Psoas muscle (tissue), 8 donors: Measurements from ENCODE around the gene PCDHB6. TPM values are rescaled to one million over a fixed set of nuclear protein-coding genes. Genes with fewer than 3 reads are reported as not detected.
"Not testable (repeated sequence)": the region's sequence is repeated elsewhere in the genome, so short reads cannot be mapped to it uniquely, and the experiment has no call there.

Experiments
- ATAC-seq, 4 donors: fragments of 200-7000 bp; cut with Tn5 transposase; one replicate each; pipeline ENCODE4 v1.9.1; 2020; ENCODE audit warnings: moderate library complexity in 3 of 4, mild to moderate bottlenecking in 2 of 4
- DNase-seq, 2 donors: peaks; one replicate each; pipeline ENCODE4 v3.0.0-alpha.2; 2020
- H3K27ac ChIP-seq: fragments of 200-600 bp; one replicate; pipeline ENCODE4 v1.8.0; 2022
- H3K27me3 ChIP-seq, 3 donors: fragments of 200-600 bp in 1 of 3; one replicate each; pipeline versions ENCODE4 v1.6.1 to v1.8.0; 2013 to 2022; ENCODE audit warnings: low read length in 2 of 3, mild to moderate bottlenecking in 2 of 3, moderate library complexity in 1 of 3; ENCODE audit not compliant: insufficient read depth in 3 of 3
- H3K36me3 ChIP-seq, 2 donors: fragments of 200-600 bp in 1 of 2; one replicate each; pipeline versions ENCODE4 v1.6.1 to v1.8.0; 2013 to 2022; ENCODE audit warnings: low read depth in 1 of 2, mild to moderate bottlenecking in 1 of 2, moderate library complexity in 1 of 2; ENCODE audit not compliant: insufficient read depth in 1 of 2
- H3K4me1 ChIP-seq: fragments of 200-600 bp; one replicate; pipeline ENCODE4 v1.8.0; 2022
- H3K4me3 ChIP-seq: fragments of 200-600 bp; one replicate; pipeline ENCODE4 v1.8.0; 2022; ENCODE audit warnings: mild to moderate bottlenecking
- H3K9me3 ChIP-seq: fragments of 200-600 bp; one replicate; pipeline ENCODE4 v1.8.0; 2022
- WGBS, 3 donors: extraction: QIAGEN DNeasy Blood & Tissue Kit; methylation state at CpG; one replicate each; pipeline versions ENCODE4 v1.1.6 to v1.1.7; 2013; 5-methylcytosine and 5-hydroxymethylcytosine counted together
- intact Hi-C, 2 donors: fragments of 100-400 bp; cut with DNase I; formaldehyde crosslinking; loops; one replicate each; pipeline versions ENCODE4 v1.11.0 to v1.14.2; 2022
- polyA plus RNA-seq, 3 donors: library from polyadenylated mRNA; stranded (reverse); fragments of 200-250 nt; gene quantifications; one replicate each; pipeline ENCODE4 v1.2.3, GENCODE V29; 2013
- total RNA-seq, 4 donors: library from RNA; stranded (reverse); fragmentation: NEBNext Ultra II Directional in 2 of 4; extraction: Animal tissue kit (Norgen Biotek cat#: 25700) in 2 of 4; gene quantifications; one replicate each; pipeline versions ENCODE4 v1.2.1 to v1.2.4, GENCODE V29; 2021 to 2023
- TF ChIP-seq, protein P1 (sequence below): fragments of 200-600 bp; IDR thresholded peaks from one replicate; pipeline ENCODE4 v1.8.0; 2022; ENCODE audit warnings: antibody characterized with exemption
- donor health status: healthy with polysubstance abuse.
- donor health status: DM: no; HTN: no; CAD: no; lungs with moderate emphysema.
- donor health status: Bipolar disorder and iron deficiency.
- donor health status: healthy.
- donor health status: DM: yes; HTN: yes; CAD: no.
- donor health status: DM: no; HTN: no; CAD: no.
- donor health status: DM: no; HTN: no; CAD: no.
- donor health status: DM: yes; HTN: yes; CAD: no.

Gene PCDHB6
- total and polyA plus RNA-seq, 7 donors: 0.08 to 0.34 (median 0.12) TPM

DNA sequence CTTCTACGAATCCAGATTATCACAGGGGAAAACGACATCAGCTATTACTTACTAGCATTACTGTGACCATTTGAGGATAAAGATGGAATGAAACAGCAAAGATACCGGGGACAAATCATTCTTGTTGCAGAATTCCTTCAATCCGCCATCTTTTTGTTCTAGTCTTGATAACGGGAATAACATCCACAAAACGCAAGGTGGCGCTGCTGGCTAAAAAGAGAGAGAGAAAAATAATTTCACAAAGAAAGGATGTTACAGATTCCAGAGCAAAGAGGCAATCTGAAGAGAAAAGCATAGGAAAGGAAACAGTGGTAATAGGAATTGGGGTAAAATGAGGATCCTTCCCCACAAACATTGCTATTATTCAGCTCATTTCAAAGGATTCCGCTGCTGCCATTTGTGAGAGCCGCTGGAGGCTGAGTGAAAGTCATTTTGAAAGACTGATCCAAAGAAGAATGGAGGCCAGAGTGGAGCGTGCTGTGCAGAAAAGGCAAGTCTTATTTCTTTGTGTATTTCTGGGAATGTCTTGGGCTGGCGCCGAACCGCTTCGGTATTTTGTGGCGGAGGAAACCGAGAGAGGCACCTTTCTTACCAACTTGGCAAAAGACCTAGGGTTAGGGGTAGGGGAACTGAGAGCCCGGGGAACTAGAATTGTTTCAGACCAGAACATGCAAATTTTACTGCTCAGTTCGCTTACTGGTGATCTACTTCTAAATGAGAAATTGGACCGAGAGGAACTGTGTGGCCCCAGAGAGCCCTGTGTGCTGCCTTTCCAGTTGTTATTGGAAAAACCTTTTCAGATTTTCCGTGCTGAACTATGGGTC, 22.7 kb downstream of the PCDHB6 start, which contains the start of gene PCDHB7:
Gene PCDHB7 (plus strand): TSS at position 264 of the 824 bp plus-strand sequence. CDS start 192 bp downstream, at position 456.
- TF ChIP-seq, protein P1, sequence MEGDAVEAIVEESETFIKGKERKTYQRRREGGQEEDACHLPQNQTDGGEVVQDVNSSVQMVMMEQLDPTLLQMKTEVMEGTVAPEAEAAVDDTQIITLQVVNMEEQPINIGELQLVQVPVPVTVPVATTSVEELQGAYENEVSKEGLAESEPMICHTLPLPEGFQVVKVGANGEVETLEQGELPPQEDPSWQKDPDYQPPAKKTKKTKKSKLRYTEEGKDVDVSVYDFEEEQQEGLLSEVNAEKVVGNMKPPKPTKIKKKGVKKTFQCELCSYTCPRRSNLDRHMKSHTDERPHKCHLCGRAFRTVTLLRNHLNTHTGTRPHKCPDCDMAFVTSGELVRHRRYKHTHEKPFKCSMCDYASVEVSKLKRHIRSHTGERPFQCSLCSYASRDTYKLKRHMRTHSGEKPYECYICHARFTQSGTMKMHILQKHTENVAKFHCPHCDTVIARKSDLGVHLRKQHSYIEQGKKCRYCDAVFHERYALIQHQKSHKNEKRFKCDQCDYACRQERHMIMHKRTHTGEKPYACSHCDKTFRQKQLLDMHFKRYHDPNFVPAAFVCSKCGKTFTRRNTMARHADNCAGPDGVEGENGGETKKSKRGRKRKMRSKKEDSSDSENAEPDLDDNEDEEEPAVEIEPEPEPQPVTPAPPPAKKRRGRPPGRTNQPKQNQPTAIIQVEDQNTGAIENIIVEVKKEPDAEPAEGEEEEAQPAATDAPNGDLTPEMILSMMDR: peak; percentile 32
- WGBS, 3 donors: 17 to 31% (median 26%) methylated on average over 20 of the region's 20 CpGs
- peak within 1 kb of the TSS; percentile 31 for H3K4me3 ChIP-seq

DNA sequence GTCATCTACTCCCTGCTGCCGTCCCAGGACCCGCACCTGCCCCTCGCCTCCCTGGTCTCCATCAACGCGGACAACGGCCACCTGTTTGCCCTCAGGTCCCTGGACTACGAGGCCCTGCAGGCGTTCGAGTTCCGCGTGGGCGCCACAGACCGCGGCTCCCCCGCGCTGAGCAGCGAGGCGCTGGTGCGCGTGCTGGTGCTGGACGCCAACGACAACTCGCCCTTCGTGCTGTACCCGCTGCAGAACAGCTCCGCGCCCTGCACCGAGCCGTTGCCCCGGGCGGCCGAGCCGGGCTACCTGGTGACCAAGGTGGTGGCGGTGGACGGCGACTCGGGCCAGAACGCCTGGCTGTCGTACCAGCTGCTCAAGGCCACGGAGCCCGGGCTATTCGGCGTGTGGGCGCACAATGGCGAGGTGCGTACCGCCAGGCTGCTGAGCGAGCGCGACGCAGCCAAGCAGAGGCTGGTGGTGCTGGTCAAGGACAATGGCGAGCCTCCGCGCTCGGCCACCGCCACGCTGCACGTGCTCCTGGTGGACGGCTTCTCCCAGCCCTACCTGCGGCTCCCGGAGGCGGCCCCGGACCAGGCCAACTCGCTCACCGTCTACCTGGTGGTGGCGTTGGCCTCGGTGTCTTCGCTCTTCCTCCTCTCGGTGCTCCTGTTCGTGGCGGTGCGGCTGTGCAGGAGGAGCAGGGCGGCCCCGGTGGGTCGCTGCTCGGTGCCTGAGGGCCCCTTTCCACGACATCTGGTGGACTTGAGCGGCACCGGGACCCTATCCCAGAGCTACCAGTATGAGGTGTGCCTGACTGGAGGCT, 24.6 kb downstream of the PCDHB6 start:
- DNase-seq, H3K27ac ChIP-seq, H3K36me3 ChIP-seq, ATAC-seq, H3K4me3 ChIP-seq, H3K4me1 ChIP-seq, H3K9me3 ChIP-seq: not testable (repeated sequence)
- peaks cover 0 to 43% (median 4%) of the 10 kb centered on the region in 3 donors for H3K27me3 ChIP-seq
- intact Hi-C loops: loop anchor here in 1 of 2 donors (5.0 kb wide), 1 partner anchor 1152 kb away; no protein-coding TSS in a partner anchor
- WGBS, 3 donors: 32 to 43% (median 39%) methylated on average over 52 to 79 of the region's 79 CpGs

More for the DNA sequence above, 22.7 kb downstream of the PCDHB6 start, which contains the start of gene PCDHB7:
- Histone ChIP-seq H3K27ac (no peak within 1 kb of the TSS), H3K4me1 (no peaks in the 10 kb centered on the region), H3K27me3 (peaks cover 0 to 40% (median 7%) of the 10 kb centered on the region in 3 donors), H3K36me3 (no peaks in the 10 kb centered on the region), H3K9me3 (peaks cover 2% of the 10 kb centered on the region)
- ATAC-seq (no peak), DNase-seq (no peak)
- intact Hi-C loops: no loop called here

DNA sequence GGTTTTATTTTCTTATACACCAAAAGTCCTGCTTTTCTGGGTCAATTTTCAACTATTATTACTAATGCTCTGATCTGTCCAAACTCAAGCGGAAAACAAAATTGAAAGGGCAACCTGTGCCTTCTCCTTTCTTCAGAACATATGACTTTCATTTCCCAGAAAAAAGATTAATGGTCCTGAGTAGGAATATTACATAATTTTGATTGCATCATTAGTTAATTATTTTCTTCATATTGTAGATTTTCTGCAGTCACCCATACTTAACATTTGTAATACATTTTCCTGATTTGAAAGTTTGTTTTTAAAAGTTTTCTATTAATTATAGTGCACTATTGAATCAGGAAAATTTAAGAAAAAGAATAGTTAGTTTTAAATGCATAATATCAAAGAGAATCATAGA, 26.1 kb downstream of the PCDHB6 start:
- H3K36me3 ChIP-seq: no peaks in the 10 kb centered on the region
- no peak for ATAC-seq
- H3K27me3 ChIP-seq: peaks cover 0 to 55% (median 7%) of the 10 kb centered on the region in 3 donors
- no peak for DNase-seq
- 60 to 75% (median 65%) methylated on average over 1 of the region's 1 CpG for WGBS, 3 donors
- intact Hi-C loops: loop anchor here in 1 of 2 donors (5.0 kb wide), 1 partner anchor 1154 kb away; no protein-coding TSS in a partner anchor
- TF ChIP-seq, protein P1: no peak
- H3K27ac ChIP-seq: no peak overlapping the region
- peaks cover 2% of the 10 kb centered on the region for H3K9me3 ChIP-seq
- H3K4me1 ChIP-seq: no peaks in the 10 kb centered on the region
- H3K4me3 ChIP-seq: no peak overlapping the region

DNA sequence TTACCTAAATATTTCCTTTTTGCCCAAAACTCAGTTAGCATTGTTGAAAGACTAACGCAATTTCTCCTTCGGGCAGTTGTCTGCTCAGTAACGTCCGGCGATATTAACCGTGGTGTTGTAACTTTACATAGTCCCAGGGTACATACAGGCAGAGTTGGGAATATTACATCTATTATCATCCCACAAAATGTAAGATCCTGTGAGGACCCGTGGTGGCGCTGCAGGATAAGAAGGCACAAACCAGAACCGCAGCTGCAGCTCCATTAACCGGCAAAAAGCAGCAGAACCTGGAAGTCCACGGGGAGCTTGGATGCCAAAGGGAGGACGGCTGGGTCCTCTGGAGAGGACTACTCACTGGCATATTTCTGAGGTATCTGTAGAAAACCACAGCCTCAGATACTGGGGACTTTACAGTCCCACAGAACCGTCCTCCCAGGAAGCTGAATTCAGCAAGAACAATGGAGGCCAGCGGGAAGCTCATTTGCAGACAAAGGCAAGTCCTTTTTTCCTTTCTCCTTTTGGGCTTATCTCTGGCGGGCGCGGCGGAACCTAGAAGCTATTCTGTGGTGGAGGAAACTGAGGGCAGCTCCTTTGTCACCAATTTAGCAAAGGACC, 27.8 kb downstream of the PCDHB6 start, which contains the start of gene PCDHB8:
Gene PCDHB8 (plus strand): TSS at position 214 of the 615 bp plus-strand sequence. CDS start 245 bp downstream, at position 459.
- H3K27ac ChIP-seq, H3K4me1 ChIP-seq, DNase-seq, ATAC-seq, H3K4me3 ChIP-seq, H3K36me3 ChIP-seq: not testable (repeated sequence)
- peaks cover 0 to 61% (median 6%) of the 10 kb centered on the region in 3 donors for H3K27me3 ChIP-seq
- intact Hi-C loops: loop anchor here in 1 of 2 donors (5.0 kb wide), 1 partner anchor 1155 kb away; no protein-coding TSS in a partner anchor
- WGBS, 3 donors: 24 to 27% (median 25%) methylated on average over 12 to 14 of the region's 18 CpGs
- peaks cover 12% of the 10 kb centered on the region for H3K9me3 ChIP-seq

DNA sequence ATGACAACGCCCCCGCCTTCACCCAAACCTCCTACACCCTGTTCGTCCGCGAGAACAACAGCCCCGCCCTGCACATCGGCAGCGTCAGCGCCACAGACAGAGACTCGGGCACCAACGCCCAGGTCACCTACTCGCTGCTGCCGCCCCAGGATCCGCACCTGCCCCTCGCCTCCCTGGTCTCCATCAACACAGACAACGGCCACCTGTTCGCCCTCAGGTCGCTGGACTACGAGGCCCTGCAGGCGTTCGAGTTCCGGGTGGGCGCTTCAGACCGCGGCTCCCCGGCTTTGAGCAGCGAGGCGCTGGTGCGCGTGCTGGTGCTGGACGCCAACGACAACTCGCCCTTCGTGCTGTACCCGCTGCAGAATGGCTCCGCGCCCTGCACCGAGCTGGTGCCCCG, 29.5 kb downstream of the PCDHB6 start:
- H3K9me3 ChIP-seq: peaks cover 15% of the 10 kb centered on the region

DNA sequence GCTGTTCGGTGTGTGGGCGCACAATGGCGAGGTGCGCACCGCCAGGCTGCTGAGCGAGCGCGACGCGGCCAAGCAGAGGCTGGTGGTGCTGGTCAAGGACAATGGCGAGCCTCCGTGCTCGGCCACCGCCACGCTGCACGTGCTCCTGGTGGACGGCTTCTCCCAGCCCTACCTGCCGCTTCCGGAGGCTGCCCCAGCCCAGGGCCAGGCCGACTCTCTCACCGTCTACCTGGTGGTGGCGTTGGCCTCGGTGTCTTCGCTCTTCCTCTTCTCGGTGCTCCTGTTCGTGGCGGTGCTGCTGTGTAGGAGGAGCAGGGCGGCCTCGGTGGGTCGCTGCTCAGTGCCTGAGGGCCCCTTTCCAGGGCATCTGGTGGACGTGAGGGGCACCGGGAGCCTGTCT, 30.0 kb downstream of the PCDHB6 start:
- WGBS, 3 donors: 15 to 44% (median 37%) methylated on average over 16 to 32 of the region's 32 CpGs
- DNase-seq, ATAC-seq, H3K27ac ChIP-seq, H3K4me1 ChIP-seq, H3K36me3 ChIP-seq, H3K4me3 ChIP-seq: not testable (repeated sequence)
- Histone ChIP-seq H3K27me3 (peaks cover 0 to 67% (median 6%) of the 10 kb centered on the region in 3 donors), H3K9me3 (peaks cover 13% of the 10 kb centered on the region)
- intact Hi-C loops: loop anchor here in 1 of 2 donors (5.0 kb wide), 1 partner anchor 1158 kb away; no protein-coding TSS in a partner anchor

More for the DNA sequence above, 29.5 kb downstream of the PCDHB6 start:
- DNase-seq, H3K36me3 ChIP-seq, ATAC-seq, H3K4me3 ChIP-seq, H3K27ac ChIP-seq, H3K4me1 ChIP-seq: not testable (repeated sequence)
- H3K27me3 ChIP-seq: peaks cover 0 to 66% (median 7%) of the 10 kb centered on the region in 3 donors
- intact Hi-C loops: loop anchor here in 1 of 2 donors (5.0 kb wide), 1 partner anchor 1157 kb away; no protein-coding TSS in a partner anchor
- 35 to 43% (median 40%) methylated on average over 18 to 35 of the region's 39 CpGs for WGBS, 3 donors
